ENCODE measurements around the gene FOXF2.
"Not testable (repeated sequence)": the region's sequence is repeated elsewhere in the genome, so short reads cannot be mapped to it uniquely, and the experiment has no call there.

FOXF2 gene

DNA sequence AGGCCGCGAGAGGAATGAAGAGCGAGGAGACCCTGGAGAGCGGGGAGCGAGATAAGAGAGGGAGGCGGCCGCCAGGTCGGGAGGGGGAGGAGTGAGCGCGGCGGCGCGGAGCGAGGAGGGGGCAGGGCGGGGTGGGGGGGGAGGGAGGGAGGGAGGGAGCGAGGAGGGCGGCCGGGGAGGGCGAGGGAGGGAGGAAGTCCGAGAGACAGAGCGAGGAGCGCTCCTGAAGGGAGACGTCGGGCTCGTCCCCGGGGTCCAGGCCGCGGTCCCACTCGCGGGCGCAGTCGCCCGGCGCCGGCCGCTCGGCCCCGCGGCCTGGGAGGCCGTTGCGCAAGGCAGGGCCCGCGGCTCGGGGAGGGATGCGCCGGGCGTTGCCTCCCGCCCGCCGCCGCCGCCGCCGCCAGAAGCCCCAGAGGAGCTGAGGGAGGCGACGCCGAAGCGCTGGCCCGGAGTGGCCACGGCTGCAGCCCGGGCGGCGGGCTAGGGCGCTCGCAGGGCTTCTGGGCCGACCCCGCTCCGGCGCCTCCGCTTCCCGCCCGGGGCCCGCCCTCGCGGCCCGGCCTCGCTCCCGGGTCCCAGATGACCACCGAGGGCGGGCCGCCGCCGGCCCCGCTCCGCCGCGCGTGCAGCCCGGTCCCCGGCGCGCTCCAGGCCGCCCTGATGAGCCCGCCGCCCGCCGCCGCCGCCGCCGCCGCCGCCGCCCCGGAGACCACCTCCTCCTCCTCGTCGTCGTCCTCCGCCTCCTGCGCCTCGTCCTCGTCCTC, at the start of gene FOXF2:
FOXF2 (plus strand) TSS at position 208 of the 764 bp plus-strand sequence; CDS start at position 580, 372 bp downstream.
- peak within 1 kb of the TSS in 5 of 21 experiments; percentile 23 to 77 (median 59) for H3K27ac ChIP-seq

DNA sequence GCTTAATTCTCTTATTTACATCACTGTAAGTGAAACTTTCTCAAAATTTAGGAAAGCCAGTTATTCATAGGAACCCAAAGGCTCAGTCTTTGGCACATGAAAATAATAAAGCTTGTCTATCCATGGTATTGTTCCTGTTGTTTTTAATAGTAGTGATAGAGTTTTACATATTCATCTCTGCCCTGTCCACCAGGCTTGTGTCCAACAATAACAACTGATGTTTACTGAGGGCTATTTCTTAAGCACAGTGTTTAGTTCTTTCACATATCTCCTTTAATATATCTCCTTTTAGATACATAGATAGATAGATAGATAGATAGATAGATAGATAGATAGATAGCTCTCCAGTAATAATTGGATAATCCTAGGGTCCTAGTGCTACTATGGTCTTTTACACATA, 43.3 kb upstream of the FOXF2 start:
- Histone ChIP-seq H3K4me3 (no peak overlapping the region), H3K27ac (no peak overlapping the region)

More for the DNA sequence above, at the start of gene FOXF2:
- H3K4me3 ChIP-seq = peak within 1 kb of the TSS; percentile 30 to 47 (median 38)

- Histone ChIP-seq H3K27ac (no peak overlapping the region), H3K4me3 (no peak overlapping the region)
Measured at GRCh38 chr6:1346558-1347091, 42.8 kb upstream of the FOXF2 start.

- Histone ChIP-seq H3K4me3 (no peak overlapping the region), H3K27ac (no peak overlapping the region)
Measured at GRCh38 chr6:1347161-1347560, 42.2 kb upstream of the FOXF2 start.

DNA sequence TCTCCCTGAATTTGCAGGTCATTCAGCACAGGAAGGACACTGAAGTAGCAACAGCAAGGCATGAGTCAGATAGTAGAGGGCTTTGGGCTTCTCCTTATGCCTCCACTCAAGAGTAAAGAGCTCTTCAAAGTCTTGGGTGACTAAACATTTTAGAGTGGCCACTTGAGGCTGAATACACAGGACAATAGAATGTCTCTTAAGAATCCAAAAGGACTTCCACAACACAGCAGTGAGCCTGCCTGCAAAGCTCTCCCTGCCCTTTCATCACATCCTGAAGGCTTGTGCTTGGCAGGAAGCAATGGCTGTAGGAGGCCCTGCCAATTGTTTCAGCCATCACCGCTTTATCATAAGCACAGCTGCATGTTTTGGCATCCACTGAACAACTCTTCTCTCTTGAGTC, 40.7 kb upstream of the FOXF2 start:
- Histone ChIP-seq H3K4me3 (no peak overlapping the region), H3K27ac (no peak overlapping the region)

GRCh38 chr6:1349655-1350054, 39.7 kb upstream of the FOXF2 start:
- Histone ChIP-seq H3K4me3 (no peak overlapping the region), H3K27ac (no peak overlapping the region)

DNA sequence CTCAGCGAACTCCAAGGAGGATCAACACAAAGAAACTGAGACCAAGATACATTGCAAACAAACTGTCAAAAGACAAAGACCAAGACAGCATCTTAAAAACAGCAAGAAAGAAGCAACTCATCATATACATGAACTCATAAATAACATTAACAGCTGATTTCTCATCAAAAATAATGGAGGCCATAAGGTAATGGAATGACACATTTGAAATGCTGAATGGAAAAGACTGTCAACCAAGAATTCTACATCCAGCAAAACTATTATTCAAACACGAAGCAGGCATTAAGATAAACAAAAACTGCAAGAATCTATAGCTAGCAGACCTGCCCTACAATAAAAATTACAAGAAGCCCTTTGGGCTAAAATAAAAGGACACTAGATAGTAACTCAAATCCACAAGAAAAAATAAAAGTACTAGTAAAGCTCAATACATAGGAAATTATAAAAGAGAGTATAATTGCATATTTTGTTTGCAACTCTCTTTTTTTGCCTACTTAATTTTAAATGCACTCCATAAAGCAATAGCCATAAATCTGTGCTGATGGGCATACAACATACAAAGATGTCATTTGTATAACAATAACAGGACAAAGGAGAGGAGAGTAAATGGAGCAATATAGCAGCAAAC, 37.9 kb upstream of the FOXF2 start:
- H3K4me3 ChIP-seq = no peak overlapping the region
- no peak overlapping the region for H3K27ac ChIP-seq

- H3K4me3 ChIP-seq, H3K27ac ChIP-seq: not testable (repeated sequence)
Measured at GRCh38 chr6:1355068-1355467, 34.3 kb upstream of the FOXF2 start.

- H3K27ac ChIP-seq, H3K4me3 ChIP-seq: not testable (repeated sequence)
Measured at GRCh38 chr6:1361717-1362116, 27.7 kb upstream of the FOXF2 start.

DNA sequence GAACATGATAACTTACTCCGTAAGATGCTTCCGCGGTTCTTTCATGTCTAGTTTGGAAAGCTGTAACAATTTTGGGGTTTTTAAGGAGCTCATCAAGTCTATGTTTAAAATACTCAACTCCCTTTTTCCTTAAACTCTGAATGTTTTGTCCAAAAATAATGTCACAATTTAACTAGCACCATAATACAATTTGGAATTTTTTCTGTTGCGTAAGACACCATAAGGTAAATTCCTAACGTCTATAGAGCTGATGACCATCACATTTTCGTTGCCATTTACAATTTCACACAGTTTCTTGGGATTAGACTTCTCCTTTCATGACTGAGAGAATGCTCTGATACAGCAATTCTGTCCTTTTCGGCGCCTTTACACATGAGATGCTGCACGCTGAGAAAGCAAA, 26.7 kb upstream of the FOXF2 start:
- Histone ChIP-seq H3K27ac (no peak overlapping the region), H3K4me3 (no peak overlapping the region)

- H3K27ac ChIP-seq = peak overlapping the region in 3 of 21 experiments; percentile 2 to 45 (median 19)
Measured at GRCh38 chr6:1363298-1363697, 26.1 kb upstream of the FOXF2 start.

DNA sequence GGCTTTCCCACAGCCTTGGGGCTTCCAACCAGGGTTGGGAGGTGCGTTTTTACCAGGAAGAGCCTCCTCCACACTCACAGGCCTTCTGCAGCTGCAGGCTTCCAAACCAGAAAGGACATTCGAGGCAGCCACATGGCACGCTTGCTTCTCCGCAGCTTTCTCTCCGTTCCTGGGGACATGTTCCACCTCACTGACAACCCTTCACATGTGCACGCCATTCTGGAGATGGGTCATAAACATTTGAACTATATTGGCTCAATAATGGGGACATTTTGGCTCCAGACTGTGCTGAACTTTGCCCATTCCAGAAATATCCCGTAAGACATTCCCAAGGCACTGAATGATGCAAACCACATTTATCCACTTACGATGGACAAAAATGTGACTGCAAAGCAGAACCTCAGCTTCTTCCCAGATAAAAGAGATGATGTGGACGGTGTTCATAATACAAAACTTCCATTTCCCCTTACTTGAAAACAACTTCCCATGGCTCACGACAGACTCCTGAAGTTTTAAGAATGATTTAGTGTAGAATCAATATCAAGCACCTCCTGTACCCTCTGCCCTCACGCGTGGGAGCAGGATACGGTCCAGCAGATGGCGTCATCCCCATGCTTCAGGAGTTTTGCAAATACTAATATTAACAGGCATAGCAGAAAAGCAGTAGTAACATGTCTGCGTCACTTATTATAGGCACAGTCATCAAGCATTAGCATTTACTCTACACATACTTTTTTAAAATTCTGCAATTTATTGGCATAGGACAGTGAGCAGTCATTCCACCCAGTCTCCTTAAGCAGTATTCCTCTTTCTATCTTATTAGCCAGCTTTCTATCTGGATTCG, 25.4 kb upstream of the FOXF2 start:
- H3K4me3 ChIP-seq = no peak overlapping the region
- peak overlapping the region in 8 of 21 experiments; percentile 2 to 64 (median 24) for H3K27ac ChIP-seq

More at GRCh38 chr6:1363298-1363697, 26.1 kb upstream of the FOXF2 start:
- no peak overlapping the region for H3K4me3 ChIP-seq

DNA sequence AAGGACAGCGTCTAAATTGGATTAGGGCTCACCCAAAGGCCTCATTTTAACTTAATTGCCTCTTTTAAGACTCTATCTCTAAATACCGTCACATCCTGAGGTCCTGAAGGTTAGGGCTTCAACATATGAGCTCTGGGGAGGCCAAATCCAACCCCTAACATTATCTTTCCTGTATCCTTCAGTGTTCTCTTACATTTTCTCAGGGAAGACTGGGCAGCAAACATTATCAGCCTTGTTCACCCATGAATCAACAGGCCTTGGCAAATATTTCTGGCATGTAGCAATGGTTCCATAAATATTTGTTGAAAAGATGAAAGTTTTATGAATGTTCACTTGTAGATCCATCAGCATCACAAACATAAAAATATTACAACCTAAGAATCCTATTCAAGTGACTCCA, 24.6 kb upstream of the FOXF2 start:
- peak overlapping the region in 6 of 21 experiments; percentile 4 to 64 (median 26) for H3K27ac ChIP-seq
- H3K4me3 ChIP-seq = no peak overlapping the region

GRCh38 chr6:1365686-1366085, 23.7 kb upstream of the FOXF2 start:
- no peak overlapping the region for H3K4me3 ChIP-seq
- H3K27ac ChIP-seq = no peak overlapping the region

DNA sequence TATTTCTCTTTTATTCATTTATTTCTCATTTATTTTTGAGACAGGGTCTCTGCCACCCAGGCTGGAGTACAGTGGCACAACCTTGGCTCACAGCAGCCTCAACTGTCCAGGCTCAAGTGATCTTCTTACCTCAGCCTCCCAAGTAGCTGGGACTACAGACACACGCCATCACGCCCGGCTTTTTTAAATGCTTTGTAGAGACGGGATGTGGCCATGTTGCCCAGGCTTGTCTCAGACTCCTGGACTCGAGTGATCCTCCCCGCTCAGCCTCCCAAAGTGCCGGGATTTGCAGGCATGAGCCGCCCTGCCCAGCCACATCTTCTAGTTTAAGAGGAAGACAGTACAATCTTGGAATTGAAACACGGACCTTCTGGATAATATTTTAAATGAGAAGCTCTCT, 21.6 kb upstream of the FOXF2 start:
- Histone ChIP-seq H3K4me3 (no peak overlapping the region), H3K27ac (no peak overlapping the region)

- no peak overlapping the region for H3K27ac ChIP-seq
Measured at GRCh38 chr6:1368940-1369339, 20.4 kb upstream of the FOXF2 start.

DNA sequence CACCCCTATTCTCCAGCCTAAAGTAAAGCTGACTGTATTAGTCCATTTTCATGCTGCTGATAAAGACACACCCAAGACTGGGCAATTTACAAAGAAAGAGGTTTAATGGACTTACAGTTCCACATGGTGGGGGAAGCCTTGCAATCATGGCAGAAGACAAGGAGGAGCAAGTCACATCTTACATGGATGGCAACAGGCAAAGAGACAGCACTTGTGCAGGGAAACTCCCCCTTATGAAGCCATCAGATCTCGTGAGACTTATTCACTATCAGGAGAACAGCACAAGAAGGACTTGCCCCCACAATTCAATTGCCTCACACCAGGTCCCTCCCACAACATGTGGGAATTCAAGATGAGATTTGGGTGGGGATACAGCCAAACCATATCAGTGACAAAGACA, 19.7 kb upstream of the FOXF2 start:
- not testable (repeated sequence) for H3K4me3 ChIP-seq, H3K27ac ChIP-seq

More at GRCh38 chr6:1368940-1369339, 20.4 kb upstream of the FOXF2 start:
- H3K4me3 ChIP-seq = no peak overlapping the region

DNA sequence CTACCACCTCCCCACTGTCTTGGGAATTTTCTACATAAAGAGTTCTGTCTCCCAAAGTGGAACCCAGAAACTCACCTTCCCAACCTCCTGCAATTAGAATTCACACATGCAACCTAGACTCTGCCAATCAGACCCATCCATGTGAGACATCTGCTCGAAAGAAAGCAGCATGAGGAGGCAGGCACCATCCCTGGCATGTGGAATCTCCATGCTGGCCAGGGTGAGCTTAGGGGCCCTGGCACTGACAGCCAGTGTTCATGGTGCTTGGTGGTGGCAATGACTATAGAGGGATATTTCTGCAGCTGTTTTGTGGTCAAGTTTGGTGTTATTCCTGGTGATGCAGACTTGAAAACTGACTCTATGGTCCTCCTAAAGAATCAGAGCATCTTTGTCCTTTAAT, 17.4 kb upstream of the FOXF2 start:
- H3K27ac ChIP-seq = no peak overlapping the region
- H3K4me3 ChIP-seq = no peak overlapping the region

DNA sequence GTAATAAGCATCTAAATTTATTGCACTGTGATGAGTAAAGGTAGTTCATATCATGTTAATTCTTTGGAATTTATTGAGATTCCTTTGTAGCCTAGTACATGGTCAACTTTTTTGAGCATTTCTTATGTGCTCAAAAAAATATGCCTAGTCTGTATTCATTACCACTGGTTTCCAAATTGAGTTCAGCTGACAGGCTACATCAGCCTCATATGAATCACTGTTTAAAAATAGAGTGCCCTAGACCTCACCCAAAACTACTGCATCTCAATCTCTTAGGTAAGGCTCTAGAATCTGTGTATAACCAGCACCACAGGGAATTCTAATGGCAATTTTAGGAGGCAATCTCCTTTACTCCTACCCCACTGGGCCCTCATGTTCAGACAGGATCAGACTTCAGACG, 16.7 kb upstream of the FOXF2 start:
- Histone ChIP-seq H3K4me3 (no peak overlapping the region), H3K27ac (no peak overlapping the region)

DNA sequence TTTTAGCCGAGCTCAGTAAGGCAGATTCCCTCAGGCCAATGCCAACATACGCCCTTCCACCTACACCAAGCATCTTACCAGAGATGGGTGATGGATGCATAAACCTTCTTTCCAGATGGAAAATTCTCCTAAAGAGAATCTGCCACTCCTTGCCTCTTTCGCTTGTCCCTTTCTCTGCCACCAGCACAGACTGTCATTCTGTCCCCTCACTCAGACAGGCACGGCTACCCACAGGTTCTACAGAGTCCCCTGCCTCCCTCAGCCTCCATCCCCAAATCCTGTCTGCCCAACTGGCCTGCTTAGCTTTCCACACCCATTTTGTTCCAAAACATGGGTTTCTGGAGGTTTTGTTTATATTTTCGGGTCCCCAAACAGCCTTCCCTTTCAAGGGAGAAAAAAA, 12.7 kb upstream of the FOXF2 start:
- Histone ChIP-seq H3K27ac (no peak overlapping the region), H3K4me3 (no peak overlapping the region)
